GM19023 (cell line): ENCODE results near the gene GNRH2.
"Not testable (repeated sequence)": the region's sequence is repeated elsewhere in the genome, so short reads cannot be mapped to it uniquely, and the experiment has no call there.

ENCODE experiments used
- ATAC-seq: cut with Tn5 transposase; IDR thresholded peaks from one replicate; pipeline ENCODE4 v1.9.1; 2021; ENCODE audit warnings: mild to moderate bottlenecking, moderate library complexity; ENCODE audit not compliant: unreplicated experiment

Gene GNRH2

GRCh38 chr20:3041854-3042409 is 1.5 kb upstream of the GNRH2 start:
- no peak for ATAC-seq

DNA sequence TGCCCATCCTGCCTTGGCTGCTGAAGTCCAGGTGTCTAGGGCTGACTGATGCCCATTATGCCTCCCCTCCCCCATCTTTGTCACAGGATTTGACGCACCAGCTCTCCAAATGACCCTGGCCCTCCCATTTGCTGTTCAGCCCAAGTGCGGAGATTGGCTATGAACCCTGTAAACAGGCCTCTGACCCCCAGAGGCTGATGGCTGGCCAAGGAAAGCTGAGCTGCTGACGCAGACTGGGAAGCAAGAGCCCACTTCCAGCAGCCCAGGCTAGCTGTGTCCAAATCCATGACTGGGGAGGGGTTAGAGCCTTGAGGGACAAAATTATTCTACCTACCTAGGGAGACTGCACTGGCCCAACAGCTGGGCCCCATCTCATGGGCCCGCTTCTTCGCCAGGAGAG is 797 bp upstream of the GNRH2 start:
- no peak for ATAC-seq

DNA sequence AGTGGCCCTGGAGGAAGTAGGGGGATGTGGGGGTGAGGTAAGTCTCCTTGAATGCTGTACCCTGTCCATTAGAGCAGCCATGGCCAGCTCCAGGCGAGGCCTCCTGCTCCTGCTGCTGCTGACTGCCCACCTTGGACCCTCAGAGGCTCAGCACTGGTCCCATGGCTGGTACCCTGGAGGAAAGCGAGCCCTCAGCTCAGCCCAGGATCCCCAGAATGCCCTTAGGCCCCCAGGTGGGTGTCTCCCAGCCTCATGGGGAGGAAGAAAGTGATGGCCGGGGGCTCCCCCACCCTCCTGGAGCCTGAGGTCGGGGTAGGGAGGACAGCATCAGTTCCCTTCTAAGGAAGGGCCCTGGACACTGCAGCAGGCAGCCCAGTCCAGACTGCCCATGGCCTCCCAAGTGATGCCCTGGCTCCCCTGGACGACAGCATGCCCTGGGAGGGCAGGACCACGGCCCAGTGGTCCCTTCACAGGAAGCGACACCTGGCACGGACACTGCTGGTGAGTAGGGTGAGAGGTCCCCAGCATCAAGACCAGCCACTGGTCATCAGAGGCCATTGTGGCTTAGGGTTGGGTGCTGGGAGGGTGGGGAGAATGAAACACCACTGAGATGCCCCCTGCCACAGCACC is 1.0 kb downstream of the GNRH2 start:
- no peak for ATAC-seq

- ATAC-seq = peak; percentile 50
These were observed 1.8 kb downstream of the GNRH2 start for GRCh38 chr20:3045042-3045815.

DNA sequence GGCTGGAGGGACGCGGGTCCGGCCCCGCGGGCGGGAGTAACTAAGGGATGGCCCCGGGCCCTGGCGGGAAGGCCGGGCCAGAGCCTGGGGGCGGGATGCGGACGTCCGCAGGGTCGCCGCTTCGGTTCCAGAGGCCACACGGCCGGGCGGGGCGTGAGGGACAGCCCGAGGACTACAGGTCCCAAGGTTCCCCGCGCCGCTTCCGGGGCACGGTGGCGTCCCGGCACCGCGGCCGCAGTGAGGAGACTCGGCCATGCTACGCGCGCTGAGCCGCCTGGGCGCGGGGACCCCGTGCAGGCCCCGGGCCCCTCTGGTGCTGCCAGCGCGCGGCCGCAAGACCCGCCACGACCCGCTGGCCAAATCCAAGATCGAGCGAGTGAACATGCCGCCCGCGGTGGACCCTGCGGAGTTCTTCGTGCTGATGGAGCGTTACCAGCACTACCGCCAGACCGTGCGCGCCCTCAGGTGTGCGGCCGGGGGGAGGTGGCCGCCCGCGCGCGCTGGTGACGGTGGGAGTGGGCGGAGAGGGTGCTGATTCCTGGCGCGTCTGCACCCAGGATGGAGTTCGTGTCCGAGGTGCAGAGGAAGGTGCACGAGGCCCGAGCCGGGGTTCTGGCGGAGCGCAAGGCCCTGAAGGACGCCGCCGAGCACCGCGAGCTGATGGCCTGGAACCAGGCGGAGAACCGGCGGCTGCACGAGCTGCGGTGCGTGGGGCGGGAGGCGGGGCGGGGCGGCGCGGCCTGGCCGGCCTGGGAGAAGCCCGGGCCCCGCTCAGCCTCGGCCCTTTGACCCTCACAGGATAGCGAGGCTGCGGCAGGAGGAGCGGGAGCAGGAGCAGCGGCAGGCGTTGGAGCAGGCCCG is 2.6 kb downstream of the GNRH2 start, which contains the start of gene MRPS26:
Gene MRPS26 (plus strand): TSS at position 237 of the 861 bp plus-strand sequence. CDS start 17 bp downstream, at position 254.
- ATAC-seq = peak; percentile 89

DNA sequence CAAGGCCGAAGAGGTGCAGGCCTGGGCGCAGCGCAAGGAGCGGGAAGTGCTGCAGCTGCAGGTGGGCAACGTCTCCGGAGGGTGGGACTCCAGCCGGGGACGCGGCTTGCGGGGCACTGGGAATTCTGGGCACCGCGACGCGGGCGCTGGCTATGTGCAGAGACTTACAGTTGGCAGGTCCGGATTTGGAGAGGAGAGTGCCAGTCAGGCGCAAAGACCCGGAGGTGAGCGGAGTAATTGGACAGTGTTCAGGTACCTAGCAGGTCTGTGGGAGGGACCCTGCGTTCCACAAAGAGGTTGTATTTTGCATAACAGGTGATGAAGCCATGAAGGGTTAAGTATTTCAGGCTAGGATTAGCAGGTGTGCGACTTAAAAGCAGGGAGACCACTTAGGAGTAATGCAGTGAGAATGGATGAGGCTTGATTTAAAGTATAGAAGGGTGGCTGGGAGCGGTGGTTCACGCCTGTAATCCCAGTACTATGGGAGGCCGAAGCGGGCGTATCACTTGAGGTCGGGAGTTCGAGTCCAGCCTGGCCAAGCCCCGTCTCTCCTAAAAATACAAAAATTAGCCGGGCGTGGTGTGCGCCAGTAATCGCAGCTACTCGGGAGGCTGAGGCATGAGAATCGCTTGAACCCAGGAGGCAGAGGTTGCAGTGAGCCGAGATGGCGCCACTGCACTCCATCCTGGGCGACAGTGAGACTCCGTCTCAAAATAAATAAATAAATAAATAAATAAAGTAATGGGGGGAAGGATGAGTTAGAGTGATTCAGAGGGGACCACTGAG is 3.4 kb downstream of the GNRH2 start:
- ATAC-seq = no peak

DNA sequence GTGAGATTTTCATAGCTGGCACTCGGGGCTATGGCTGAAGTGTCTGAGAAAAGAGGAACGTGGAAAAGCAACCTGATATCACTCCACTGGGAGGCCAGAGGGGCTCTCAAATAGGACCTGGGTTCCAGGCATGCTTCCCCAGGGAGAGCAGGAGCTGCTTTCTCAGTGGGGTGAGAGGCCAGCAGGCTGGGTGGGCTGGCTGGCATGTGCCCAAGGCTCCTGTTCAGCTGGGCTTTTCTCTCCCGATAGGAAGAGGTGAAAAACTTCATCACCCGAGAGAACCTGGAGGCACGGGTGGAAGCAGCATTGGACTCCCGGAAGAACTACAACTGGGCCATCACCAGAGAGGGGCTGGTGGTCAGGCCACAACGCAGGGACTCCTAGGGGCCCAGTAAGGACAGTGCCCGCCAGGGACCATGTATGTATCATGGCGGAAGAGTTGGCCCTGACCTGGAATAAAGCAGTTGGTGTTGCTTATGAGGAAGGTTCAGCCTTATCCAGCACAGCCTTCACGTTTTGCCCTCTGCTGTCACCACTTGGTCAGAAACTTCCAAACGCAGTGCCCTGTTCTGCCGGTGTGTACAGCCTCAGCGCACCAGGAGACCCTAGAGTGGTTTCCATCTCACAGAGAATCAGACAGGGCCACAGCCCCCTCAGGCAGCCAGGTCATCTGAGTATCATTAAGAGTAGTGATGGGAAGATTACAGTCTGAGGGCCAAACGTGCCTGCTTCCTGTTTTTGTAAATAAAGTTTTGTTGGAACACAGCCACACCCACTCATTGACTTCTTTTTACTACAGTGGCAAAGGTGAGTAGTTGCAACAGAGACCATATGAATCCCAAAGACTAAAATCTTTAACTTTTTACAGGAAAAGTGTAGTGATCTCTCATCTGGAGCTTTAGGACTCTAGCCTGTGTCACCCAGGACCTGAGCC is 4.3 kb downstream of the GNRH2 start:
- no peak for ATAC-seq

GRCh38 chr20:3051385-3052019 is 8.1 kb downstream of the GNRH2 start:
- ATAC-seq = no peak

- ATAC-seq = no peak
These were observed 16.1 kb downstream of the GNRH2 start for GRCh38 chr20:3059489-3059888.

- ATAC-seq = not testable (repeated sequence)
These were observed 20.7 kb downstream of the GNRH2 start for GRCh38 chr20:3064119-3064518.

- no peak for ATAC-seq
These were observed 24.0 kb downstream of the GNRH2 start for GRCh38 chr20:3067139-3068014.

DNA sequence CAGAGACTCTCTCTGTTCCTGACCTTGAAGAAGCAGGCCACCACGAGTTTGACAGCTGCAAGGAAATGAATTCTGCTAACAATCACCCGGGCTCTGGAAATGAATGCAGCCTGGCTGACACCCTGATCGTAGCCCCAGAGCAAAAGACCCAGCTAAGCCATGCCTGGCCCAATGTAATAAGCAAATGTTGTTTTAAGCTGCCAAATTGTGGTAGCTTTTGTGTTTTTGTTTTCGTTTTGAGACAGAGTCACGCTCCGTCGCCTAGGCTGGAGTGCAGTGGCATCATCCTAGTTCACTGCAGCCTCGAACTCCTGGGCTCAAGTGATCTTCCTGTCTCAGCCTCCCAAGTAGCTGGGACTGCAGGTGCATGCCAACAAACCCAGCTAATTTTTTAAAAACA is 24.7 kb downstream of the GNRH2 start:
- ATAC-seq = no peak

DNA sequence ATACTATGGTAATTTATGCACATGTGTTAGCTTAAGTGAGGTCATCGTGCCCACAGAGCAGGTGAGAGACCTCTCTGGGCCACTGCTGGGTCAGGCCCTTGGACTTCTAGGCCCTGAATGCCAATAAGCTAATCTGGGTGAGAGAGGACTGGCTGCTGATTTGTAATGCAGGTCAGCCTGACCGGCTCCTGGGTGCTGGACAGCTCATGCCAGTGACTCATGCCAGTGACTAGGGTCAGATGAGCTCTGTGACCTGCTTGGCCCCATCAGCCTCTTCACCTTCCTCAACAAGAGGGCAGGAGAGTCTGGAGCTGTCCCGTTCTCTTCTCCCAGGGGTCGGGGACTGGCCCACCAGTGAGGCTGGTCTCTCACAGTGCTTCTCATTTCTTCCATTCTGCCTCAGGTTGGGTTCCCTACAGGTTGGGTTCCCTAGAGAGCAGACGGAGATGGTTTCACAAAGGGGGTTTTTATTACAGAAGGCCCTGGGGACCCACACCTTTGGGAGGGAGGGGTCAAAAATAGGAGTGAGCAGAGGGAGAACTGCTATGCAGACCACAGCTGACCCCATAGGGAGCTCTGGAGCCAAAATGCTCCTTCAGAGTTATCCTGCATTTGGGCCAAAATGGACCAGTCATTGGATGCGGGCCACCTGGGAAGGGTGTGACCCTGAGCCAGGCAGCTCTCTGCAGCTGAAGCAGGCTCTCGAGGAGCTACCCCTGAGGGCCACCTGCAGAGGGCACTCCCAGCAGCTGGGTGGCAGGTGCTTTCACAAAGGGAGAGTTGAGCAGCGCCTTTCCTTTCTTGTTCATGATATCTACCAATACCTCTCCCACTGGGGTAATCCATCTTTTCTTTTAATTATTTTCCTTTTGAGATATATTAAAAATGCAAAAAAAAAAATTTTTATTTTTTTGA is 25.8 kb downstream of the GNRH2 start:
- ATAC-seq = no peak

DNA sequence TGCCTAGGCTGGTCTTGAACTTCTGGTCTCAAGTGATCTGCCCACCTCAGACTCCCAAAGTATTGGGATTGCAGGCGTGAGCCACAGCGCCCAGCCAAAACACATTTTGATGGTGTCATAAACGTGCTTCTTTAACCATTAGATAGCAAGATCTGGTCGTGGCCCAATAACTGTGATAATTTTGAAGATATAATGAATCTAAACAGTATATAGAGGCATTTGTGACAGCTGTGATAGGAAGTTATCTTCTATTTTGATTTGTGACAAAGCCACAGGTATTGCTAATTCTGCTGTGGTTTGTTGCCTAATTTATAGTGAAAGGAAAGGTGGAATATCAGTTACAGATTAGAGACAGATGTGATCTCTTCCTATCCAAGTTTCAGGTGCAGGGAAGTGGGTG is 27.3 kb downstream of the GNRH2 start:
- no peak for ATAC-seq

- ATAC-seq = no peak
These were observed 27.8 kb downstream of the GNRH2 start for GRCh38 chr20:3071266-3071609.

DNA sequence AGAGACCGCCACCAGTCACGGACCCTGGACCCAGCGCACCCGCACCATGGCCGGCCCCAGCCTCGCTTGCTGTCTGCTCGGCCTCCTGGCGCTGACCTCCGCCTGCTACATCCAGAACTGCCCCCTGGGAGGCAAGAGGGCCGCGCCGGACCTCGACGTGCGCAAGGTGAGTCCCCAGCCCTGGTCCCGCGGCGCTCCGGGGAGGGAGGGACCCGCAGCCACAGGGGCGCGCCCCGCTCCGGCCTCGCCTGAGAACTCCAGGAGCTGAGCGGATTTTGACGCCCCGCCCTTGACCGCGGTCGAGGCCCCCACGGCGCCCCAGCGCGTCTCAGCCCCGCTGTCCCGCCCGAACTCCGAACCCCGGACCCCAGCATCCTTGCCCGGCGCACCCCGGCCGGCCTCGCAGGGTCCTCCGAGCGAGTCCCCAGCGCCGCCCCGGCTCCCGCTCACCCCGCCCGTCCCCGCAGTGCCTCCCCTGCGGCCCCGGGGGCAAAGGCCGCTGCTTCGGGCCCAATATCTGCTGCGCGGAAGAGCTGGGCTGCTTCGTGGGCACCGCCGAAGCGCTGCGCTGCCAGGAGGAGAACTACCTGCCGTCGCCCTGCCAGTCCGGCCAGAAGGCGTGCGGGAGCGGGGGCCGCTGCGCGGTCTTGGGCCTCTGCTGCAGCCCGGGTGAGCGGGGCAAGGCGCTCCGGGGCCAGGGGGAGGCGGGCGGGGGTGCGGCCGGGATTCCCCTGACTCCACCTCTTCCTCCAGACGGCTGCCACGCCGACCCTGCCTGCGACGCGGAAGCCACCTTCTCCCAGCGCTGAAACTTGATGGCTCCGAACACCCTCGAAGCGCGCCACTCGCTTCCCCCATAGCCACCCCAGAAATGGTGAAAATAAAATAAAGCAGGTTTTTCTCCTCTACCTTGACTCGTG is 28.4 kb downstream of the GNRH2 start, which contains the start of gene OXT:
Gene OXT (plus strand): TSS at position 11 of the 920 bp plus-strand sequence. CDS start 36 bp downstream, at position 47.
- ATAC-seq = no peak
